Left ventricle myocardium inferior (tissue), 1 donor: ENCODE results near the gene UVRAG. TPM values are rescaled to one million over a fixed set of nuclear protein-coding genes. Genes with fewer than 3 reads are reported as not detected.

Source experiments
- DNase-seq: peaks from one replicate; pipeline ENCODE4 v3.0.0-alpha.2; 2020
- H3K27ac ChIP-seq: fragments of 200-600 bp; replicated peaks from 2 replicates; pipeline ENCODE4 v1.8.0; 2021
- H3K27me3 ChIP-seq: fragments of 200-600 bp; 2 replicates; pipeline ENCODE4 v1.8.0; 2021; ENCODE audit warnings: low read depth
- H3K36me3 ChIP-seq: fragments of 200-600 bp; 2 replicates; pipeline ENCODE4 v1.8.0; 2021
- H3K4me1 ChIP-seq: fragments of 200-600 bp; 2 replicates; pipeline ENCODE4 v1.8.0; 2021
- H3K4me3 ChIP-seq: fragments of 200-600 bp; 2 replicates; pipeline ENCODE4 v1.8.0; 2021; ENCODE audit warnings: mild to moderate bottlenecking, moderate library complexity
- H3K9me3 ChIP-seq: fragments of 200-600 bp; replicated peaks from 2 replicates; pipeline ENCODE4 v1.8.0; 2021
- CTCF ChIP-seq: fragments of 200-600 bp; IDR thresholded peaks from 2 replicates; pipeline ENCODE4 v1.8.0; 2021; ENCODE audit warnings: antibody characterized with exemption, mild to moderate bottlenecking, borderline replicate concordance
- intact Hi-C: fragments of 100-400 bp; cut with micrococcal nuclease; formaldehyde crosslinking; loops from one replicate; pipeline ENCODE4 v1.11.0; 2022
- long read RNA-seq: library from polyadenylated mRNA; unstranded; transcript quantifications from one replicate; pipeline ENCODE4 v2.0.0, GENCODE V29; 2021
- total RNA-seq: library from RNA; stranded (reverse); fragmentation: NEBNext Ultra II Directional; extraction: Animal tissue kit (Norgen Biotek cat#: 25700); gene quantifications from one replicate; pipeline ENCODE4 v1.2.1, GENCODE V29; 2021
- donor health status: DM: no; HTN: yes; CAD: no; lungs with severe emphysema.

Gene UVRAG
- 11.4 TPM for total RNA-seq
- long read RNA-seq, full-length matches to known transcripts = 29 of 40 reads
- long read RNA-seq, partial matches to known transcripts = 3 of 40 reads
- long read RNA-seq, other reads (novel, unspliced or antisense) = 8 of 40 reads

DNA sequence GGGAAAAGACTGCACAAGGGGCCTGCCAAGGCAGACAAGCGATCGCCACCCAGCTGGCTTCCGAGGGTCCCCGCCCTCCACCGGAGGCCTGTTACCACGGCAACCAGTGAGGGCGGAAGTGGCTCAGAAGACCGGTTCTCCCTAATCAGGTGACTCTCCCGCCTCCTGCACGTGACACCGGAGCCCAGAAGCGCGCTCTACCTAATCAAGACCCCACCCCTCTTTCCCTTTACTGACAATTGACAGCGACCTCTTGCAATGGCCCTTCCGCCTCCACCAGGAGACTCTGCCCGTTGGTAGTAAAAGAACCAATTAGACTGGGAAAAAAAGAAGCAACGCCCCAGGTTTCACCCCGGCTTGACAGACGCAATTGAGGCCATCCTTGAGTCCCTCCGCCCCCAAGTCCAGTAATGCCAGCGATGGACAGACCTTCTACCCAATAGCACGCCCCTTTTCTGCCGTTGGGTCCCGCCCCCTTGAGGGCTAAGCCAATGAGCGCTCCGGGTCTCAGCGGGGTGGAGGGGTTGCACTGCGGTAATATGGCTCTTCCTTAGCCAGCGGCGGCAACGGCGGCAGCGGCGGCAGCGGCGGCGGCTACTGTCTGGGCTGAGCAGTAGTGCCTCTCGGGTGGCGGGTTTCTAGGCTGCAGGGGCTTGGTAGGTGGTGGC is at the start of gene UVRAG:
Gene UVRAG (plus strand): TSS at position 534 of the 668 bp plus-strand sequence. CDS start 198 bp downstream, outside the sequence.
- Histone ChIP-seq H3K27me3 (no peaks in the 10 kb centered on the region), H3K9me3 (no peaks in the 10 kb centered on the region), H3K4me3 (peak within 1 kb of the TSS; percentile 85), H3K27ac (peak within 1 kb of the TSS; percentile 95), H3K4me1 (peaks cover 61% of the 10 kb centered on the region), H3K36me3 (no peaks in the 10 kb centered on the region)
- DNase-seq = peak; percentile 97
- TF ChIP-seq CTCF = peak; percentile 48
- intact Hi-C loops = no loop called here

DNA sequence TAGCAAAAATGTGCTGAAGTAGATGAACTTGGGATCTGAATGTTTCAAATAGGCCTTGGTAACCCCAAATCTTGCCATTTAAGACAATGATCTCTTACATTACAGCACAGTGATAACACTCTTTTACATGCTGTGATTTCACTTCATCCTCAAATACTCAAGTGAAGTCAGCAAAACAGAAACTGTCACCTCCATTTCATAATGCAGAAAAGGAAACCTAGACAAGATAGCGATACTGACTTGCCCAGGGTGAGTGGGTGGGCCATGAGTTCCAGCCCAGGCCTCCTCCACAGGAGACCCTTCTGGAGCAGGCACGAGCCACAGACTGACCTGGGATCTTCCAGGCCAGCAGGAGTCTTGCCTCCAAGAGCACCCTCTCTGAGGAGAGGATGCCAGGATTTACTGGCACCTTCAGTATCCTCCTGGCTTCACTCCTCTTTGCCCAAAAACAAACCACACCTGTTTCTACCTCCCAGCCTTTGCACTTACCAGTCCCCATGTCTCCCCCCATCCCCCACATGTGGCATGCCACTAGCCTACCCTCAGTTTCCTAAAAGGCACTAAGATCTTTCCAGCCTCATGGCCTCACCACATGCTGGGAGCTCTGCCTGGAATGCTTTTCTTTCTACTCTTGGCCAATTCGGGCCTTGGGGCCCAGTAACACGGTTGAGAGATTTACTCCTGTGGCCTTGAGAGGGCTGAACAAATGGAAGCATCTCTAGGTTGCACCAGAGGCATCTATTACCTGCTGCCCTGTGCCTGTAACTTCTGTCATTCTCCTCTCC is 48.4 kb upstream of the UVRAG start:
- no peak overlapping the region for H3K4me3 ChIP-seq
- H3K4me1 ChIP-seq = peaks cover 21% of the 10 kb centered on the region
- no peak for TF ChIP-seq CTCF
- no peaks in the 10 kb centered on the region for H3K9me3 ChIP-seq
- H3K36me3 ChIP-seq = no peaks in the 10 kb centered on the region
- H3K27me3 ChIP-seq = peaks cover 44% of the 10 kb centered on the region
- no peak overlapping the region for H3K27ac ChIP-seq
- intact Hi-C loops = no loop called here
- DNase-seq = no peak

DNA sequence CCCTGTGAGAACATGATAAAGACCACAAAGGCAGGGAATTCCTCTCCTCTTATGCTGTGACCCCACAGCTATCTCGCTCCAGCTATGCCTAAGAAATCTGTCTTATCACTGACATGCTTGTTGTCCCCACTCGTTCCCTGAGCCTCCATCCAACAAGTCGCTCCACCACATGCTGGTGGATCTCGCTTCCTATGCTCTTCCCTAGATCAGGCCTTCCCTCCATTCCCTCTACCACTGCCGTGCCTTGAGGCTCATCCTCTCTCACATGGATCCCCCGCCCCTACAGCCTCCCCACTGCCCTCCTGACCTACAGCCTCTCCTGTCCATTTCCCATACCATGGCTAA is 47.8 kb upstream of the UVRAG start:
- DNase-seq = no peak
- H3K4me1 ChIP-seq = peaks cover 21% of the 10 kb centered on the region
- peaks cover 44% of the 10 kb centered on the region for H3K27me3 ChIP-seq
- intact Hi-C loops = no loop called here
- TF ChIP-seq CTCF = no peak
- H3K9me3 ChIP-seq = no peaks in the 10 kb centered on the region
- no peak overlapping the region for H3K4me3 ChIP-seq
- H3K36me3 ChIP-seq = no peaks in the 10 kb centered on the region
- no peak overlapping the region for H3K27ac ChIP-seq

DNA sequence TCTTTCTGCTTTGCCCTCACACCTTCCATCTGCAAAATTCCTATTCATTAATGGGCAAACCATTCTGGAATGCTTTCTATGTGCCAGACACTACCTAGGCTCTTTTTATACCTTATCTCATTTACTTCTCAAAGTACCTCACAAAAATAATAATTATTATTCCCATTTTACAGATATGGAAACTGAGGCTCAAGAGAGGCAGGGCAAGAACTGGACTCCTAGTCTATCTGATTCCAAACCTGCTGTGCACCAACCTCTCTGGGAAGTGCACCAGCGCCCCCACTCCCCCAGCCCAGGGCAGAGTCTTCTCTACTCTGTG is 47.3 kb upstream of the UVRAG start:
- TF ChIP-seq CTCF = no peak
- peaks cover 21% of the 10 kb centered on the region for H3K4me1 ChIP-seq

GRCh38 chr11:75768112-75768908 is 46.7 kb upstream of the UVRAG start, which contains the start of gene DGAT2:
DGAT2 (plus strand) TSS chr11:75768778; CDS start chr11:75768992, 214 bp downstream.
- Histone ChIP-seq H3K4me1 (peaks cover 21% of the 10 kb centered on the region), H3K9me3 (no peaks in the 10 kb centered on the region), H3K36me3 (no peaks in the 10 kb centered on the region), H3K4me3 (peak within 1 kb of the TSS; percentile 69), H3K27ac (peak within 1 kb of the TSS; percentile 70), H3K27me3 (peaks cover 44% of the 10 kb centered on the region)
- intact Hi-C loops = no loop called here
- peak; percentile 40 for TF ChIP-seq CTCF
- DNase-seq = peak; percentile 78

More for the DNA sequence above, 47.3 kb upstream of the UVRAG start:
- Histone ChIP-seq H3K27me3 (peaks cover 44% of the 10 kb centered on the region), H3K9me3 (no peaks in the 10 kb centered on the region), H3K4me3 (peak overlapping the region; percentile 69), H3K36me3 (no peaks in the 10 kb centered on the region), H3K27ac (peak overlapping the region; percentile 70)
- no peak for DNase-seq
- intact Hi-C loops = no loop called here
